Activated naive CD8-positive, alpha-beta T cell (primary cell): Measurements from ENCODE around the gene RTP5.
A peak's percentile ranks its signal among the peaks of the same experiment; 100 is the strongest.
"Not testable (repeated sequence)": the region's sequence is repeated elsewhere in the genome, so short reads cannot be mapped to it uniquely, and the experiment has no call there.

Experiments
- H3K27ac Mint-ChIP-seq: one replicate; pipeline ENCODE4 v1.8.0; 2021; ENCODE audit warnings: mixed read lengths
- H3K27me3 Mint-ChIP-seq: one replicate; pipeline ENCODE4 v1.8.0; 2021; ENCODE audit warnings: mixed read lengths
- H3K36me3 Mint-ChIP-seq: one replicate; pipeline ENCODE4 v1.8.0; 2021; ENCODE audit warnings: mixed read lengths
- H3K4me1 Mint-ChIP-seq: one replicate; pipeline ENCODE4 v1.8.0; 2021; ENCODE audit warnings: low read depth, mixed read lengths
- H3K4me3 Mint-ChIP-seq: one replicate; pipeline ENCODE4 v1.8.0; 2021; ENCODE audit warnings: mild to moderate bottlenecking, mixed read lengths
- H3K9me3 Mint-ChIP-seq: one replicate; pipeline ENCODE4 v1.8.0; 2021; ENCODE audit warnings: low read depth, mixed read lengths

Gene RTP5

DNA sequence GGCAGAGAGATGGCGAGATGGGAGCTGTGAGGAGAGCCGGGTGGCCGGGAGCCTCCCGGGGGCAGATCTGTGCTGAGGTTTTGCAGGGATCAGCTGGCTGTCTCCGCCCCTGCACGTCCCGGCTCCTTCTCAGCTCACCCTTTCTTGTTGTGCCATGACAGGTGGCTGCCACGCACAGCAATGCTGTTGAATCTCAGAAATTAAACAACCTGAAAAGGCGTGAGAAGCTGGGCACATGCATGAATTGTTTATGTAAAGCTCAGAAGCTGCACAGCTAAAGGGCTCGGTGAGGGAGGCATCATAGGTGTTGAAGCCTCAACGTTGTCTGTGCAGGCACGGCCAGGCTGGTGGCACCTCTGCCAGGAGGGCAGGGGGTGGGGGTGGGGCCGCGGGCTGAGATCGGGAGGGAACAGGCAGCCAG is 858 bp upstream of the RTP5 start:
- peak overlapping the region; percentile 64 for H3K27ac Mint-ChIP-seq
- peaks cover 51% of the 10 kb centered on the region for H3K4me1 Mint-ChIP-seq
- H3K27me3 Mint-ChIP-seq = peaks cover 11% of the 10 kb centered on the region
- H3K9me3 Mint-ChIP-seq = no peaks in the 10 kb centered on the region
- peak overlapping the region; percentile 69 for H3K4me3 Mint-ChIP-seq
- peaks cover 3% of the 10 kb centered on the region for H3K36me3 Mint-ChIP-seq

DNA sequence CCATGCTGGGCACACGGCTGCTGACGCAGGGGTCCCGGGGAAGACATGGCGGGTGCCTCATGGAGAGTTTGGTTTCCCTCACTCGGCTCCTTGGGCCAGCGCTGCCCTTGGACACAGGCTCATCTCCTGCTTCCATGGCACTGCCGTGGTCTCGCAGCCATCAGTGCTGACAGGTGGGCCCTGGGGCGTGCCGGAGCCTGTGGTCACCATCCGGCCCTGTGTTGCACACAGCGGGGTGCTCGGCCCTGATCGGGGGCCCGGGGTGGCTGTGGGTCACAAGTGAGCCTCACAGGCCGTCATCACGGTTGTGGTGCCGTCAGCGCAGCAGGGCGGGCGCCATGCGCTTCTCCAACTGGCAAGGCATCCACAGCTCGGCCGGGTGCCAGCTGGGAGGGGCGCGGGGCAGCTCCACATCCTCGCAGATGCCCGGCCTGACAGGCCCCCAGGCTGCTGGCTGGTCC is 582 bp downstream of the RTP5 start:
- Mint-ChIP-seq H3K27me3 (peaks cover 5% of the 10 kb centered on the region), H3K4me3 (no peak overlapping the region), H3K9me3 (no peaks in the 10 kb centered on the region), H3K36me3 (peaks cover 3% of the 10 kb centered on the region), H3K4me1 (peaks cover 38% of the 10 kb centered on the region), H3K27ac (no peak overlapping the region)

DNA sequence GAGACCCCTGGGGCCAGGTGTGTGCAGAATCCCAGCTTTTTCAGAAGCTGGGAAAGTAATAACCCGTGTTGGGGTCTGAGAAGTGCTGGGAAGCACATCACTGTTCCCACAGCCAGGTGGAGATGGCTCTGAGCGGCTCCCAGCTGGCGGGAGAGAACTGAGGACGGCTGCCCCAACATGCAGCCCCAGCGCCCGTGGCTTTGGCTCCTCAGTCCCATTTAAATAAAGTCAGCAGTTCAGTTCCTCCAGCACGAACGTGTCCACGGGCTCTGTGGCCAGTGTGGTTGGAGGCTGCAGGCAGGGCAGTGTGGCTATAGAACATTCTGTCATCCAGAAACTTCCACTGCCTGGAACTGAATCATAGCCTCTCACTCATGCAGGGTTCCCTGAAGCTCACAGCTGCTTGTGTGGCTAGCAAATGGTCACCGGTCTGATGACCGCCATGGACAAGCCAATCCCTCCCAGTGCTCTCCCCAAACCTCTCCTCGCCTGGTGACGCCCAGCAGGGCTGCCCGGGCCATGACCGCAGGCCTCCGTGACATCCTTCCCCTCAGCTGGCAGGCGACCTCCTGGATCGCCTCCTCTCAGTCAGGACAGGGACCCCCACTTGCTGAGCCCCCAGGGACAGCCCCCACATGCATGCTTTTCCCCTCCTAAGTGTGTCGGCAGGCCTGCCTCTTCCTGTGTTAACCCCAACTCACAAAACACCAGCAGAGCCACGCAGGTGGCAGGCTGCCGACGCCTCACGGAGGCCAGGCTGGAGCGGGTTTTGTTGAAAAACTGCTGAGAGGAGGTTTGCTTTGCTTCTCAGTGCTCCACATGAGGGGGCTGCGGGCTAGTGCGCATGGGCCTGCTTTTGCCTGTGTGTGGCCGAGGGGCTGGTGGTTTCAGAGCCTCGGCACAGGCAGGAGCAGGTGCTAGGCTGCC is 1.3 kb downstream of the RTP5 start:
- Mint-ChIP-seq H3K4me3 (no peak overlapping the region), H3K27ac (peak overlapping the region; percentile 22)

DNA sequence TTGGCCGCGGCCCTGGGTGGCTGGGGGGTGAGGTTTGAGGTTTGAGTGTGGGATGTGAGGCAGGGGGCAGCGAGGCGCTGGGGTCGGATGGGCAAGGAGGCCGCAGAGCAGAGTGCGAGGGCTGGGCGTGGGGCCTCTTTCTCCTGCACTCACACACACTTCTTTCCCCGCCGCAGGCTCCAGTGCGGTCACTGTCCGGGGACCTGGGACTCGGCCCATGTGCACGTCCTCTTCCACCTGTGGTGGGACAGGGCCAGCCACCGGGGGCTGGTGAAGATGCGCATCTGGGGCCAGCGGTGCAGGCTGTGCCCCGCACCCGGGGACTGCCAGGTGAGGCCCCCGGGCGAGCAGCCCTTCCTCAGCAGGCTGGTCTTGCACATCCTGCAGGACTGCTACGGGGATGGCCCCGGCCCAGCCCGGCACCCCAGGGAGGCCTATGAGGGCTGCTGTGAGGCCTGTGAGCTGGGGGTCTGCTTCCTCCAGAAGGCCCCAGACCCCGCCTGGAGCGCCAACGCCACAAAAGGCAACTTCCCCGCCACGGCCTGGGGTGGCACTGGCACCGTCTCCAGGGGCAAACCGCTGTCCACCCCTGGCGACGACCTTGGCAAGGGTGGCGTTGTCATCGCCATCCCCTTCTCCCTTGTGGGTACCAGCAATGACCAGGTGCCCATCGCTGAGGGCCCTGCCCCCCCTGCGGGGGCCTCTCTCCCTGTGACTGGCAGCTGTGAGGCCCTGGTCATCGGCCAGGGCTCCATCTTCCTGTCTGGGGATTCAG is 2.2 kb downstream of the RTP5 start:
- Mint-ChIP-seq H3K4me3 (no peak overlapping the region), H3K27ac (no peak overlapping the region), H3K36me3 (no peaks in the 10 kb centered on the region), H3K9me3 (no peaks in the 10 kb centered on the region), H3K27me3 (no peaks in the 10 kb centered on the region), H3K4me1 (peaks cover 30% of the 10 kb centered on the region)

More for the DNA sequence above, 1.3 kb downstream of the RTP5 start:
- Mint-ChIP-seq H3K27me3 (peaks cover under 1% of the 10 kb centered on the region), H3K4me1 (peaks cover 31% of the 10 kb centered on the region), H3K36me3 (no peaks in the 10 kb centered on the region), H3K9me3 (no peaks in the 10 kb centered on the region)

DNA sequence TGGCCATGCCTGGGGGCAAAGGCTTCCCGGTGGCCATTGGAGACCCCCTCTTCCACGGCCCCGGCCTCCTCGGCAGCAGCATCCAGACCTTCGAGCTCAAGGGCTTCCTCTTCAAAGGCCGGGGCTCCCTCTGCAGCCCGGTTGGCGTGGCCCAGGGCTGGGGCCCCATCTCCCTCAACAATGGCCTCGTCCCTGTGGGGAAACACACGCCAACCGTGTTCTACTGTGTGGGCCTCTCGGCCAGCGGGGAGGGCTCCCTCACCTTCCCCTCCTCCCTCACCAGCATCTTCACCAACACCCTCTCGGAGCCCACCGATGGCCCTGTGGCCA is 2.7 kb downstream of the RTP5 start:
- no peaks in the 10 kb centered on the region for H3K9me3 Mint-ChIP-seq
- H3K27me3 Mint-ChIP-seq = no peaks in the 10 kb centered on the region
- no peaks in the 10 kb centered on the region for H3K36me3 Mint-ChIP-seq
- H3K4me1 Mint-ChIP-seq = peaks cover 30% of the 10 kb centered on the region
- H3K4me3 Mint-ChIP-seq = no peak overlapping the region
- no peak overlapping the region for H3K27ac Mint-ChIP-seq

DNA sequence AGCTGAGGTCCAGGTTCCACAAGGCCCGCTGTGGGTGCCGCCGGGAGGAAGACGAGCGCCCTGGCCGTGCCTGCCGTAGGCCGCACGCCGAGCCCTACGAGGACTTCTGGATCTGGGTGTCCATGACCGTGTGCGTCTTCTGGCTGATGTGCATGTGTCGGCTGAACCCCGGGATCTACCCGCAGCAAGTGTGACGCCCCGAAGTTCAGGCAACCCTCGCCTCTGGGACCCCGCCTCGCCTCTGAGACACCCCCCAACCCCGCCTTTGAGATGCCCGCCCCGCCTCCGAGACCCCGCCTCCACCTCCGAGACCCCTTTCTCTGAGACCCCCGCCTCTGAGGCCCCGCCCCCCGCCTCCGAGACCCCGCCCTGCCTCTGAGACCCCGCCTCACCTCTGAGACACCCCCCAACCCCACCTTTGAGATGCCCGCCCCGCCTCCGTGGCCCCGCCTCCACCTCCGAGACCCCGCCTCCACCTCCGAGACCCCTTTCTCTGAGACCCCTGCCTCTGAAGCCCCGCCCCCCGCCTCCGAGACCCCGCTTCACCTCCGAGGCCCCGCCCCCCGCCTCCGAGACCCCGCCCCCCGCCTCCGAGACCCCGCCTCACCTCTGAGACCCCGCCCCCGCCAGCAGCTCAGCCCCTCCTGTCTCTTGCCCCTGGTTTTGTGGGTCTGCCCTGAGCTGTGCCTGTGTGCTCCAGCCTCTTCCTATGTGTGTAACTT is 3.7 kb downstream of the RTP5 start:
- H3K36me3 Mint-ChIP-seq = no peaks in the 10 kb centered on the region
- no peak overlapping the region for H3K27ac Mint-ChIP-seq
- H3K4me1 Mint-ChIP-seq = peaks cover 21% of the 10 kb centered on the region

DNA sequence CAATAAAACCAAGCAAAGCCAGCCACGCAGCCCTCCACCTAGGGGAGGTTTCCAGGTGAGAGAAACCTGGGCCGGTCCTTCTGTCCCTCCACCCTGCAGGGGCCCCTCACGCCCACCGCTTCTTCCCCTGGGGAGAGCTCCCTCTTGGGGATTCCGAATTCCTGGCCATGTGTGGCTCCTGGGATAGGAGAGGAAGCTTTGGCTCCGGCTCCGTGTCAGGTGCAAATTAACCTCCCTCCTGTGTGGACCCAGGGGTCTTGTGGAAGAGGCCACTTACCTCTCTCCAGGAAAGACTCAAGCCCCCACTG is 4.2 kb downstream of the RTP5 start:
- Mint-ChIP-seq H3K9me3 (no peaks in the 10 kb centered on the region), H3K27ac (no peak overlapping the region), H3K27me3 (no peaks in the 10 kb centered on the region), H3K4me3 (no peak overlapping the region), H3K4me1 (peaks cover 16% of the 10 kb centered on the region), H3K36me3 (no peaks in the 10 kb centered on the region)

More for the DNA sequence above, 3.7 kb downstream of the RTP5 start:
- H3K27me3 Mint-ChIP-seq = no peaks in the 10 kb centered on the region
- H3K9me3 Mint-ChIP-seq = no peaks in the 10 kb centered on the region
- H3K4me3 Mint-ChIP-seq = no peak overlapping the region

DNA sequence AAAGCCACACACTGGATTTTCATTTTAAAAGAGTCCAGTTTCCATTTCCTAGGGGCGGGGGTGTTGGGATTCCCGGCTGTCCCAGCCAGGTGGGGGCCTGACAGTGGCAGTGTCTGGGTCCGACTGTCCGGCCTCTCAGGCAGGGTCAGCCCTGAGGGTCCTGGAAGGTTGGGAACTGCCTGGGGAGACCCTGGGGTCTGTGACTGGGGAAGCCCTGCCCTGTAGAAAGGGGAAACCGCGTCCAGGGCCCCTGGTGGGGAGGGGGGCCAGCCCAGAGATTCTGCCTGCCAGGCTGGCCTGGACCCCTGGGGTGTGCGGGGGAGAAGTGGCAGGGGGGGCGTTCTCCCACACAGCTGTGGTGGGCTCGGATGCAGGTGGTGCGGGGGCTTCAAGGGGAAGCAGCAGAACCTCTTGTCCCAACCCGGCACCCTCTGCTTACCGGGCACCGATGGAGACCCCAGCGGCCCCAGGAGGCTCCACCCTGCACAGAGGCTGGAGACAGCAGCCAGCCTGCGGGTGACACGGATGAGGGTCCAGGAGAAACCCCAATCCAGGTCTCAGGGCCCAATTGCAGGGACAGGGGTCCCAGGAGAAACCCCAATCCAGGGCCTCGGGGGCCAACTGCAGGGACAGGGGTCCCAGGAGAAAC is 4.9 kb downstream of the RTP5 start:
- no peak overlapping the region for H3K4me3 Mint-ChIP-seq
- no peak overlapping the region for H3K27ac Mint-ChIP-seq
- no peaks in the 10 kb centered on the region for H3K36me3 Mint-ChIP-seq
- H3K27me3 Mint-ChIP-seq = no peaks in the 10 kb centered on the region
- no peaks in the 10 kb centered on the region for H3K9me3 Mint-ChIP-seq
- peaks cover 9% of the 10 kb centered on the region for H3K4me1 Mint-ChIP-seq

DNA sequence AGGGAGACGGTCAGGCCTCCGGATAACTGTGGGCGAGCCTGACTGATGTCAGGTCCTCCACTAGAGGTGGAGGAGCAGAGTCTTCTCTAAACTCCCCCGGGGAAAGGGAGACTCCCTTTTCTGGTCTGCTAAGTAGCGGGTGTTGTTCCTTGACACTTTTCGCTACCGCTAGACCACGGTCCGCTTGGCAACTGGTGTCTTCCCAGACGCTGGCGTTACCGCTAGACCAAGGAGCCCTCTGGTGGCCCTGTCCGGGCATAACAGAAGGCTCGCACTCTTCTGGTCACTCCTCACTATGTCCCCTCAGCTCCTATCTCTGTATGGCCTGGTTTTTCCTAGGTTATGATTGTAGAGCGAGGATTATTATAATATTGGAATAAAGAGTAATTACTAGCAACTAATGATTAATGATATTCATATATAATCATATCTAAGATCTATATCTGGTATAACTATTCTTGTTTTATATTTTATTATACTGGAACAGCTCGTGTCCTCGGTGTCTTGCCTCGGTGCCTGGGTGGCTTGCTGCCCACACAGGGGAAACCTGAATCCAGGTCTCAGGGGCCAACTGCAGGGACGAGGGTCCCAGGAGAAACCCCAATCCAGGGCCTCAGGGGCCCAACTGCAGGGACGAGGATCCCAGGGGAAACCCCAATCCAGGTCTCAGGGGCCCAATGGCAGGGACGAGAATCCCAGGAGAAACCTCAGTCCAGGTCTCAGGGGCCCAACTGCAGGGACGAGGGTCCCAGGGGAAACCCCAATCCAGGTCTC is 6.4 kb downstream of the RTP5 start:
- not testable (repeated sequence) for H3K4me3 Mint-ChIP-seq
- peaks cover 12% of the 10 kb centered on the region for H3K4me1 Mint-ChIP-seq

DNA sequence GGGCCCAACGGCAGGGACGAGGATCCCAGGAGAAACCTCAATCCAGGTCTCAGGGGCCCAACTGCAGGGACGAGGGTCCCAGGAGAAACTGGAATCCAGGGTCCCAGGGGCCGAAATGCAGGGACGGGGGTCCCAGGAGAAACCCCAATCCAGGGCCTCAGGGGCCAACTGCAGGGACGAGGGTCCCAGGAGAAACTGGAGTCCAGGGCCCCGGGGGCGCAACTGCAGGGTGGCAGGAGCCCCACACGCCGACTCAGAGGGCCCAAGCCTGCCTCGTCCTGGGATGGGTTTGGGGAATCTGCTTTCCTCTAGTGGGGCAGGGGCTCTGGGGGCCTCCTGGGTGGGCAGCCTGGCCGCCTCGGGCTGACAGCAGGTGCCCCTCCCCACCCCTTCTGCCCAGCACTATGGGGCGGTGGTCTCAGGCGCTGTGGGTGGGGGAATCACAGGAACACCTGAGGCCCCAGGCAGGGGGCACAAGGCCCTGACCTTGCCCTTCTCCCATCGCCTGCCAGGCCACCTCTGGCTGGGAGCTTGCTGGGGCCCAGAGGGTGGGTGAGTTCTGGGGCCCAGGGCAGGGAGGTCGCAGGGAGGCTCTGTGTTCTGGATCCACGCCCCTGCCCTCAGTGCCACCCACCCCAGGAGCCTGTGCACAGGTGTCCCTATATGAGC is 7.1 kb downstream of the RTP5 start:
- Mint-ChIP-seq H3K36me3 (no peaks in the 10 kb centered on the region), H3K4me1 (peaks cover 12% of the 10 kb centered on the region), H3K27me3 (no peaks in the 10 kb centered on the region), H3K27ac (no peak overlapping the region), H3K9me3 (no peaks in the 10 kb centered on the region), H3K4me3 (no peak overlapping the region)

More for the DNA sequence above, 6.4 kb downstream of the RTP5 start:
- not testable (repeated sequence) for H3K27me3 Mint-ChIP-seq, H3K27ac Mint-ChIP-seq, H3K9me3 Mint-ChIP-seq, H3K36me3 Mint-ChIP-seq

DNA sequence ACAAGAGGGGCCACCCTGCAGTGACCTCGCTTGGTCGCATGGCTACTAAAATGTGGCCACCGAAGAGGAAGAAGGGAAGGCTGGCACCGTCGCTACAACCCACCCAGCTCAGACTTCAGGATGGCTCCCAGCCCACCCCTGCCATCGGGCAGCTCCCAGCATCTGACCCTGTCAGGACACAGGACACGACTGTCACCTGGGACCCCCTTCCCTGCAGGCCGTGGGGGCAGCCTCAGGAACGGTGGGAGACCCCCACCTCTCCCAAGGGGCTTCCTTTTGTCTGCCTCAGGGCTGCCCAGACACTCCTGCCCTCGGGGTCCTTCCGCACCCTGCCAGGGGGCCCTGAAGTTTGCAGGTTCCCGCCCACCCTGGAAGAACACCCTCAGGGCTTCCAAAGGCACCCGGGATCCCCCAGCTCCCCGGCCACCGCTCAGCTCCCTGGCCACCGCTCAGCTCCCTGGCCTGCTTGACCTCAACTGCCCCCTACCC is 7.7 kb downstream of the RTP5 start:
- H3K4me1 Mint-ChIP-seq = peaks cover 14% of the 10 kb centered on the region
- H3K27ac Mint-ChIP-seq = no peak overlapping the region

DNA sequence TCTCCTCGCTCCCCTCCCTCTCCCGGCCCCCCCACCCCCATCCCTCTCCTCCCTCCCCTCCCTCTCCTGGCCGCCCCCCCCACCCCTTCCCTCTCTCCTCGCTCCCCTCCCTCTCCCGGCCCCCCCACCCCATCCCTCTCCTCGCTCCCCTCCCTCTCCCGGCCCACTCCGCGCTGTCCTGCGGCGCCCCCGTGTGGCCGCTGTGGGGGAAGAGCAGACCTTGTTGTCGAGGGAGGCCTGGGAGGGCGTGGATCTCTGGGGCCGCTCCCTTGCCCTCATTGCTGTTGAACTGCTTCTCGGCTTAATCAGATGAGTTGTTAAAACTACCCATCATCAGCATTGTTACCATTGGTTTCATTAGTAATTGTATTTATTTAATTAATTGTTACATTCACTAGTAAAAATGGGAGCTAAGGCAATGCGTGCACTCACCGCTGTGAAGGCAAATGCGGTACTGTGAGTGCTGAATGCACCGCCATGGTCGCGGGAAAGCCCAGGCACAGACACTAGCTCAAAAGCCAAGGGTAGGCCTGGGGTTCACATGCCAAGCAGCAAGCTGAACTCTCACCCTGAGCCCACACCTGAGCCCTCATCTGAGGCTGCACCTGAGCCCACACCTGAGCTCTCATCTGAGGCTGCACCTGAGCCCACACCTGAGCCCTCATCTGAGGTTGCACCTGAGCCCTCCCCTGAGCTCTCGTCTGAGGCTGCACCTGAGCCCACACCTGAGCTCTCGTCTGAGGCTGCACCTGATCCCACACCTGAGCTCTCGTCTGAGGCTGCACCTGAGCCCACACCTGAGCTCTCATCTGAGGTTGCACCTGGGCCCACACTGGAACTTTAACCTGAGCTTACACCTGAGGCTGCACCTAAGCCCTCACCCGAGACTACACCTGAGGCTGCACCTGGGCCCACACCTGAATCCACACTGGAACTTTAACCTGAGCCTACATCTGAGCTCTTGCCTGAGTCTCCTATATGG is 8.8 kb downstream of the RTP5 start:
- peaks cover 23% of the 10 kb centered on the region for H3K4me1 Mint-ChIP-seq
- no peaks in the 10 kb centered on the region for H3K27me3 Mint-ChIP-seq
- H3K9me3 Mint-ChIP-seq = no peaks in the 10 kb centered on the region
- no peak overlapping the region for H3K27ac Mint-ChIP-seq
- no peaks in the 10 kb centered on the region for H3K36me3 Mint-ChIP-seq
- no peak overlapping the region for H3K4me3 Mint-ChIP-seq

More for the DNA sequence above, 7.7 kb downstream of the RTP5 start:
- Mint-ChIP-seq H3K9me3 (no peaks in the 10 kb centered on the region), H3K4me3 (no peak overlapping the region), H3K27me3 (no peaks in the 10 kb centered on the region), H3K36me3 (no peaks in the 10 kb centered on the region)

DNA sequence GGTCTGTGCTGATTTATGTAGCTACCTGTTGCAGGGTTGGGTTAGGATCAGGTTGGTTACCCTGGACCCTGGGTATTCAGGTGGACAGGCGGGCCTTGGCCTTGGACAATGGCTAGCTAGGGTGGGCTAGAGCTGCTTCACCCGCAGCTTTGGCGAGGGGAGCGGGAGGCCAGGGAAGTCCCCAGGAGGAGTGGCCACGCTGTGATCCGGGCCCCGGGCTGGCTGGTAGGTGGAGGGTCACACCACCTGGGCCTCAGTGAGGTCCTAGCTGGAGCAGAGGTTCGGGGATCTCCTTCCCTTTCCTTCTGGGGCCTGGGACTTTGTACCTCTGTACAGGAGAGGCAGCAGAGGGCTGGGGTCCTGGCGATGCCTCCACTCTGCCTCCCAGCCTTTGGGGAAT is 9.8 kb downstream of the RTP5 start:
- Mint-ChIP-seq H3K27me3 (no peaks in the 10 kb centered on the region), H3K4me3 (no peak overlapping the region), H3K36me3 (peaks cover under 1% of the 10 kb centered on the region), H3K4me1 (peaks cover 28% of the 10 kb centered on the region), H3K9me3 (no peaks in the 10 kb centered on the region), H3K27ac (no peak overlapping the region)
